Medulla oblongata (tissue), 1 donor: ENCODE data around the gene HOTAIR.
A peak's percentile ranks its signal among the peaks of the same experiment; 100 is the strongest.

ENCODE experiments used
- DNase-seq: peaks from one replicate; pipeline ENCODE4 v3.0.0-alpha.2; 2015; ENCODE audit errors: extremely low spot score

Gene HOTAIR

DNA sequence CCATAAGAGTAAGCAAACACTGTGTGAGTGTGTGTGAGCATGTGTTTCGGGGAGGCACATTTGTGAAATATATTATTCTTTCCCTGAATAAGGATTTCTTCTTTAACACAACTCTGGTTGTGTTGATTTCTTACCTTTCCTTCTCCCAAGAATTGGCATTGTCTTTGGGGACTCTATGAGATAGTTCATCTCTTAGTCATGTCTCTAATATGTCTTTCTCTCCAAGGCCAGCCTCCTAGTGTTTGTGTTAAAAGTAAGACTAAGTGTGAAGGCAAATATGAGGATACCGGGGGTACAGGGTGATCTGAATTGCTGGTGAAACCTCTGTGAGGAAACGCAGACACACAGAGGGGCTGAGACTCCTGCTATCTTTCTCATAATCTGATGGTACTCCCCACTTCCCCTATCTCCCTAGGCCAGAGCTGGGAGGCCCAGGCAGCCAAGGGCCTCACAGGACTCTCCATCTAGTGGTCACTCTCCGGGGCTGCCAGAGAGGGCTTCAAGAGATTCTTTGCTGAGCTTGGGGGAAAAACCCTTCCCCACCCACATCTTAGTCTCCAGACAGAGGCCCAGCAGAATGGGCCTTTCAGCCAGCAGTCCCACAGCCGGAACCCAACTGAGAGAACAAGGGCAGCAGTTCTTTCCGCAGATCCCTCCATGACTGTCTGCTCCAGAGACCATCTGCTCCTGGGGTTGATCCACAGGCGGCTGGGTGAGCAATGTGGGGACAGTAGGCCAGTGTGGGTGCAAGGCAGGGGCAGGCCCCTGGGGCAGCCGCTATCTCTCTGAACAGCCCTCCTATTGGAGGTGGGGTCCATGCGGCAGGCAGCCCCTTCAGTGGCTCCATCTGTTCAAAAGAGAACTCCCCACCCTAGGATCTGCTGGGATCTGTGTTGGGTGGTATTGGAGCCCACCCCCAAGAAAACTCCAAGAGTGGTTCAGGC lies 25.8 kb downstream of the HOTAIR start:
- no peak for DNase-seq

- DNase-seq, result no peak
Measured at GRCh38 chr12:53947743-53948142, 27.0 kb downstream of the HOTAIR start.

DNA sequence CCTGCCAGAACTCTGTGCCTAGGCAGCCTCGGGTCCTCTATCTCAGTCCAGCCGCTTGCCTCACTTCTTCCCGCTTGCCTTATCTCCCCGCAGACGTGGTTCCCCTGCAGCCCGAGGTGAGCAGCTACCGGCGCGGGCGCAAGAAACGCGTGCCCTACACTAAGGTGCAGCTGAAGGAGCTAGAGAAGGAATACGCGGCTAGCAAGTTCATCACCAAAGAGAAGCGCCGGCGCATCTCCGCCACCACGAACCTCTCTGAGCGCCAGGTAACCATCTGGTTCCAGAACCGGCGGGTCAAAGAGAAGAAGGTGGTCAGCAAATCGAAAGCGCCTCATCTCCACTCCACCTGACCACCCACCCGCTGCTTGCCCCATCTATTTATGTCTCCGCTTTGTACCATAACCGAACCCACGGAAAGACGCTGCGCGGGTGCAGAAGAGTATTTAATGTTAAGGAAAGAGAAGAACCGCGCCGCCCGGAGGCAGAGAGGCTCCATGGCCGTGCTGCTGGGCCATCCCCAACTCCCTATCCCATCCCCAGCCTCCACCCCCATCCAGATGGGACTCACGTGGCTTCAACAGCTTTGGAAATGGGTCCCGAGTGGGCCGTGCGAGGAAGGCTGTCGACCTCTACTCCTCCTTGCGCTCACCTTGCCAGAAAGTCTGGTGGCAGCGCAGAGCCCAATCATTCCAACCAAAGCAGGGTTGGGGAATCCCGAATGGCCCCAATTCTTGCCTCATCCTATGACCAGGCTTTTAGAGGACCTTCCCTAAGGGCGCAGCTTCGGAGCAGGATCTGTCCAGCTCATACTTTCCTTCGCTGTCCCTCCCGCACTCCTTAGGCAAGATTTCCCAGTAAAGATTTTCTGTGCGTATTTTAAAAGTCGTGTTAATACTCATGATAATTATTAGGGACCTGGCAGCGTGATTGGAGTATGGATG lies 29.6 kb downstream of the HOTAIR start:
- DNase-seq, result no peak

- no peak for DNase-seq
Measured at GRCh38 chr12:53944209-53944608, 30.5 kb downstream of the HOTAIR start.

DNA sequence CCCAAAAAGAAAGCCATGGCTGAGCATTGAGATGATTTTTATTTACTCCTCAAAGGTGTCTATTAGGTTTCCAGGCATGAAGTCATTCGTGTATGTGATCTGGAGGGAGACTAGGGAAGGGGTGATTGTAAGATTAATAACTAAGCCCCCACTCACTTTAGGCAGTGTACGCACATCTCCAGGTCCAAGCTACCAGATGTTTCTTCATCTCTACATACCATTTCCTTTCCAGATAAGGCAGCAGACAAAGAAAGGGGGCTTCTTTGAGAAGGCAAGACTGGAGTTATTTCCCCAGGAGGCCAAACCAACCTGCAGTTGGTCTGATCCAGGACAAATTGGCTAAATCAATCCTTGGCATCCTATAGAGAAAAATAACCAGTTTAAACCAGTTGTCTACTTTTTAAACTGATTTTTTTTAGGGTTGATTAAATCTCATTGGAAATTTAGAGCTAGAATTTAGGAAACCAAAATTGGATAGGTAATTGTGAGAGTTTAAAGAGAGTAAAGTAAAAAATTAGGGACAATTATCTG lies 32.2 kb downstream of the HOTAIR start:
- DNase-seq, result no peak

- DNase-seq, result no peak
Measured at GRCh38 chr12:53941750-53942149, 33.0 kb downstream of the HOTAIR start.

DNA sequence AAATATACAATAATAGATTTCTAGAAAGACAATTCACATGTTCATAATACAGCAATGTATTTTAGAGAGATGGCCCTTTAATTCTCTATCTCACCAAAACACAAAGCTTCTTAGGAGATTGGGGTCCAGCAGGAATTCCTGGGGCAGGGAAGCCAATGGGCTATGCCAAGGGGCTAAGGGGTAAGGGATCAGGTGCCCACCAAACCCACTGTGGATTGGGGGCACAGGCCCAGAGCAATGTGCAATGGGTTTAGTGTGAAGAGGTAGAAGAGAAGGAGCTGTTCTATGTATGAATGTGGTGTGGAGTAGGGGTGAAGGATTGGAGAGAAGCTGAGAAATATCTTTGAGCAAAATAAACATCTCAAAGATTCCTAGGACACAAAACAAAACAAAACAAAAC lies 33.6 kb downstream of the HOTAIR start:
- no peak for DNase-seq

GRCh38 chr12:53940443-53941014 lies 34.2 kb downstream of the HOTAIR start:
- DNase-seq, result no peak

- DNase-seq, result no peak
Measured at GRCh38 chr12:53939141-53940108, 35.3 kb downstream of the HOTAIR start.

DNA sequence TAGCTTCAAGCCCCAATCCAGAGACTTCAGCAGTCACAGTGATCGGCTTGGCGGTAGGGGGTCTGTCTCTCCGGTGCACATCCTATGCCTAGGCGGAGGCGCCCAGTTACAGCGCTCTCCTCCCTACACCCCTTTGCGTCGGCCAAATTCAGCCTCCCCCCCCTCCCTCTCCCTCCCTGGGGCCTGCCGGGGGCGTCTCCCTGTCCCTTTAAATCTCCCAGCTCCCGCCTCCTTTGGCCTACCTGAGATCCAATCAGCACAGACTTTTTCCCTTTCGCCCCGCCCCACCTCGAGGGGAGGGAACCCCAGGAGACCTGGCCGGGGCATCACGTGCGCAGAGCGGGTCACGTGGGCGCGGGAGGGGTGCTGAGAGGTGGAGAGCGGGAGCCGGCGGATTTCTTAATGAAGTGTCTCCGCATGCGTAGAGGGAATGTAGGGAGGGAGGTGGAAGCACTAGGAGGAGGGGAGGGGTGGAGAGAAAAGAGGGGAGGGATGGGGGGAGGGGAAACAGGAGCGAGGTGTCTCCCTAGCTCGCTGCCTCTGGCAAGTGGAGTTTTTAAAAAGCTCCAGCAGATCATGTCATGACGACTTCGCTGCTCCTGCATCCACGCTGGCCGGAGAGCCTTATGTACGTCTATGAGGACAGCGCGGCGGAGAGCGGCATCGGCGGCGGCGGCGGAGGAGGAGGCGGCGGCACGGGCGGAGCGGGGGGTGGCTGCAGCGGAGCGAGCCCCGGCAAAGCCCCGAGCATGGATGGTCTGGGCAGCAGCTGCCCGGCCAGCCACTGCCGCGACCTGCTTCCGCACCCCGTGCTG lies 36.2 kb downstream of the HOTAIR start, which contains the start of gene HOXC13:
Gene HOXC13, plus strand, starts transcription at position 506 of the 815 bp plus-strand sequence. Its CDS starts 76 bp downstream, at position 582.
- DNase-seq, result peak; percentile 15

GRCh38 chr12:53937596-53938325 lies 37.0 kb downstream of the HOTAIR start:
- no peak for DNase-seq

- no peak for DNase-seq
Measured at GRCh38 chr12:53937099-53937498, 37.7 kb downstream of the HOTAIR start.

DNA sequence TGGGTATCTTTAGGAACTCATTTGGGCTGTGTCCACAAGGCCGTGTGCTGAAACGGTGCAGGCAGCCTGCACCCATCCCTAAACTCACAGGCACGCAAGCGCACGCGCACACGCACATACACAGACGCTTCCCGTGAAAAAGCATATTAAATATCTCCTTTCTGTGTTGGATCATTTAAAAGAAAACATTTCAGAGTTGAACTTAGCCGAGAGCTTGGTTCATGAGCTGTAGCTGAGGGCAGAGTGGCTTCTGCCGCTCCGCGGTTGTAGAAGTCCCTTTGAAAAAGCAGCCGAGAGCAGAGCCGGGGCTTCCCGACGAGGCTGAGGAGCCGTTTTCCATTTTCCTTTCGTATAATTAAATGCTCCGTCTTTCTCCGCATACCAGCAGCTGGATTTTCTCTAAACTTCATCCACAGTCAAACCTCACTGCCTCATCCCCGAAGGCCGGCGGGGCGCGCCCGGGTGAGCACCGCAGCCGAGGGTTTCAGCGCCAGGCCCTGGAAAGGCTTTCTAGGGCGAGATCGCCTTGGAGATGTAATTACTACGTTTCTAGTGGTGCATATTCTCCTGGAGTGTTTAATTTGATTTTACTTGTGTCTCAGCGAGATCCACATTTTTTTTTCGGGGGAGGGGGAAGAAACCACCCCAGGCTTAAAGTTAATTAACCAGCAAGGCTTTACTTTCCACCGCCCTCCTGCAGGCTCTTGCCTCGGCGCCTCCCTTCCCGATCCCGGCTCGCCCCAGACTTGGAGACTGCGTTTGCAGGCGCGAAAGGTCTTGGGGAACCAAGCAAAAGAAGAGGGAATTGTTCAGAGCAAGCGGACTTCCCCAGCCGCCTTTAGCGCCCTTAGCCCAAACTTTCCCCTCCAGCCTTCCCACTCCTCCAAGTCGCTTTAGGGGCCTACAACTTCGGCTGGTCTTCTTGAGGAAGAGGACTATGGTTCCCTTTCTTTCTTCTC lies 39.1 kb downstream of the HOTAIR start:
- no peak for DNase-seq

GRCh38 chr12:53932915-53933314 lies 41.8 kb downstream of the HOTAIR start:
- no peak for DNase-seq

DNA sequence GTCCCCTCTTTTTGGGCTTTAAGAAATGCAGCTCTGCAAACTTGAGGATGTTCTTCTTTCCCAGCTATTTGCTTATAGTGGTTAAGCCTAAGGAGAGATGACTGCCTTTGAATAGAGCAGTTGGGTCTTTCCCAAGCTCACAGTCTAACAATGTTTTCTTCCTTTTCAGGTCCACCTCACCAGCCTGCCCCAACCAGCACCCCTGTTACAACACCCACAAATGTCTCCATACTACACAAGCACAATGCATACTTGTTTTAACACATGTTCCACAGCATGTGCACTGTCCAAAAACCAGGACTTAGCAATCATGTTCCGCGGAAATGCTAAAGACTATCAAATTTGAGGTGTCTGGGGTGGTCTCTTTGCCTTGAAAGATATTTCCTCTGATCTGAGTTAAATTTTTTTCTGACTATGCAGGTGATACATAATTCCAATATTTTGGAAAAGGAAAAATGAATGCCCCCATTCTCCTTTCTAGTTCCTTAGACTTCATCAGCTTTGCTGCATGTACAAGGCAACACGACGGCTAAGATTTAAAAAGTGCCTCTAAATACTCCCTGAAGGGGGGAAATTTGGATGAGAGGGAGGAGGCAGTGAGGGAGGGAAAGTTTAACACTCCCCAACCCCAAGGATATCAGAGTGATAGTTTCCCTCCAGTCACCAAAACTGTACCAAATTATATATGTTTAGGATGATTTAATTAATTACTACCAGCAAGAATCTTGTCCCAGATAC lies 42.7 kb downstream of the HOTAIR start:
- no peak for DNase-seq

GRCh38 chr12:53930591-53931255 lies 44.0 kb downstream of the HOTAIR start:
- DNase-seq, result no peak

DNA sequence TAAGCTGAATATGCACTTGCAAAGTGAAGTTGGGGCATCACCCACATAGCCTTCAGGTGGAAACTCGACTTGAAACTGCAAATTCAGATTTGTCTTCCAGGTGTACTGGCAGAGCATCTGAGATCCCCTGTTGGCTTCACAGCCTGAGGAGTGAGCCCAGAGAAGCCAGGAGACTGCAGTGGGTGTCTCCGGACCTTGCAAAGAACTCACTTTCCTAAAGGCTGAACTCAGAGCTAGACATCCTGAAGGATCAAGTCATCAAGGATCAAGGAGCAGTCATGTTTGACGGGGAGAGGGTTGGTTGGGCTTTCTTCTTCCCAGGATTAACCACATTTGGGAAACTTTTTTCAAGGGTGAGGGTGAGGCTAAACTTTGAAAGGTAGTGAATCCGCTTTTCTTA lies 45.2 kb downstream of the HOTAIR start:
- no peak for DNase-seq
